ENCODE measurements around the gene EIF2S1.
"Not testable (repeated sequence)": the region's sequence is repeated elsewhere in the genome, so short reads cannot be mapped to it uniquely, and the experiment has no call there.

Gene EIF2S1

GRCh38 chr14:67372833-67373232 is 12.7 kb downstream of the EIF2S1 start:
- DNase-seq: no peak

- no peak for DNase-seq
Measured at GRCh38 chr14:67373347-67373746, 13.2 kb downstream of the EIF2S1 start.

GRCh38 chr14:67377916-67378315 is 17.8 kb downstream of the EIF2S1 start:
- no peak for DNase-seq

GRCh38 chr14:67385120-67385519 is 25.0 kb downstream of the EIF2S1 start:
- DNase-seq: no peak

- DNase-seq: no peak
Measured at GRCh38 chr14:67385618-67386017, 25.5 kb downstream of the EIF2S1 start.

- DNase-seq: no peak
Measured at GRCh38 chr14:67387195-67387594, 27.1 kb downstream of the EIF2S1 start.

GRCh38 chr14:67389275-67389674 is 29.1 kb downstream of the EIF2S1 start:
- DNase-seq: no peak

GRCh38 chr14:67389811-67390534 is 29.8 kb downstream of the EIF2S1 start:
- no peak for DNase-seq

GRCh38 chr14:67391268-67391667 is 31.1 kb downstream of the EIF2S1 start:
- no peak for DNase-seq

GRCh38 chr14:67392123-67392522 is 32.0 kb downstream of the EIF2S1 start:
- no peak for DNase-seq

GRCh38 chr14:67392800-67393199 is 32.7 kb downstream of the EIF2S1 start:
- no peak for DNase-seq

- no peak for DNase-seq
Measured at GRCh38 chr14:67393689-67394088, 33.6 kb downstream of the EIF2S1 start.

GRCh38 chr14:67395086-67395875 is 35.2 kb downstream of the EIF2S1 start:
- DNase-seq: no peak

- DNase-seq: no peak
Measured at GRCh38 chr14:67395876-67396189, 35.7 kb downstream of the EIF2S1 start.

- no peak for DNase-seq
Measured at GRCh38 chr14:67396381-67396970, 36.3 kb downstream of the EIF2S1 start.

GRCh38 chr14:67397536-67397935 is 37.4 kb downstream of the EIF2S1 start:
- DNase-seq: no peak

- no peak for DNase-seq
Measured at GRCh38 chr14:67400434-67400833, 40.3 kb downstream of the EIF2S1 start.

- DNase-seq: no peak
Measured at GRCh38 chr14:67405771-67406170, 45.6 kb downstream of the EIF2S1 start.

- not testable (repeated sequence) for DNase-seq
Measured at GRCh38 chr14:67408122-67408801, 48.1 kb downstream of the EIF2S1 start.

GRCh38 chr14:67409461-67409860 is 49.3 kb downstream of the EIF2S1 start:
- no peak for DNase-seq

GRCh38 chr14:67410313-67410712 is 50.2 kb downstream of the EIF2S1 start:
- no peak for DNase-seq

GRCh38 chr14:67411370-67411769 is 51.2 kb downstream of the EIF2S1 start:
- no peak for DNase-seq

GRCh38 chr14:67411820-67412421 is 51.8 kb downstream of the EIF2S1 start, which contains the start of gene PLEK2:
Gene PLEK2 (minus strand): TSS chr14:67412165. CDS start chr14:67412059, 106 bp downstream.
- no peak for DNase-seq
